Measurements from ENCODE around the gene DSC1. TPM values are rescaled to one million over a fixed set of nuclear protein-coding genes. Genes with fewer than 3 reads are reported as not detected.

DSC1 gene
- total and polyA plus RNA-seq, 10 of the 15 experiments (the other 5 are each of a cell fraction or from before 2014, with no cell fraction given) = 0.24 to 0.84 (median 0.44) TPM; not detected in 1

GRCh38 chr18:31162419-31162793 lies 250 bp downstream of the DSC1 start (continued):
- TF ChIP-seq NKRF (conservative IDR thresholded peaks at IDR 0.05) (no peak), CUX1 (IDR thresholded peaks at IDR 0.05; ENCODE audit: insufficient replicate concordance, low read depth, low read length) (no peak), SUZ12 (IDR thresholded peaks at IDR 0.05; ENCODE audit: unreplicated experiment) (no peak), MTA2 (IDR thresholded peaks at IDR 0.05; ENCODE audit: low read depth) (no peak), JUND (IDR thresholded peaks at IDR 0.05; ENCODE audit: low read depth, low read length) (no peak), RFX5 (IDR thresholded peaks at IDR 0.05; ENCODE audit: low read depth, low read length) (no peak), IRF5 (IDR thresholded peaks at IDR 0.05; ENCODE audit: borderline replicate concordance) (no peak), NR2C1 (IDR thresholded peaks at IDR 0.05) (no peak)
